ENCODE data around the gene USP9X. TPM values are rescaled to one million over a fixed set of nuclear protein-coding genes. Genes with fewer than 3 reads are reported as not detected.
"Not testable (repeated sequence)": the region's sequence is repeated elsewhere in the genome, so short reads cannot be mapped to it uniquely, and the experiment has no call there.

Gene USP9X
- total and polyA plus RNA-seq, 2 experiments from 2014 or later = 62.2 to 329 TPM

DNA sequence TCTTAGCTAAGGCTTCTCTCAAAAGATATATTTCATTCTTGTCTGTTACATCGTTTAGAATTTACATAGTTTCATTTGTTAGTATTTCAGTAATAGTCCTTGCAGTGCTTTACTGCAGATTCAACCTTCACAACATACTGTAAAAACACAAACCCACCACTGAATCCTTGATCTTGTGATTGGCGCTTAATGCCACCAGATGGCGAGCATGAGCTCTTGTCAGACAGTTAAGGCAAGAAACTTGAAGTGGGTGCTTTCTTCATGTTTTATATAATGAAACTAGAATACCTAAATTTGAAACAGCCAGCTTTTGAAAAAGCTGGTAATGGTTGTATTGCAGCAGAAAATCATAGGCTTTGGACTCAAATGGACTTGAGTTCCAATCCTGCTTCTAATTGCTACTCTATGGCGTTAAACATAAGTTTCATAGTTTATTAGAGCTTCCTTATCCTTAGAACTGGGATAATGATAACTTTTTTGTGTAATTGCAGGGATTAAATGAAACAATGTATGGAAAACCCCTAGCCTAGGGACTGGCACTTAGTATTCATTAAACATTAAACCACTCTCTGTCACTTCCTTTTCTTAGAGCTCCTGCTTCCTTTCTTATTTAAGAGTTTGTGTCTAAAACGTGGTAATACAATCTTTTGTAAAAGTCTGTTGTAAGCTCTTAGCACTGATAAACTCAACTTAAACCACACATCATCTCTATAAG lies 95.1 kb downstream of the USP9X start:
- Mint-ChIP-seq H3K27me3 (ENCODE audit: insufficient read depth, low read depth, poor library complexity) (peaks cover 3% of the 10 kb centered on the region), H3K4me1 (peaks cover 32% of the 10 kb centered on the region), H3K36me3 (ENCODE audit: low read depth) (peaks cover 56% of the 10 kb centered on the region), H3K4me3 (no peak overlapping the region), H3K27ac (no peak overlapping the region), H3K9me3 (no peaks in the 10 kb centered on the region)
- H4K20me1 ChIP-seq (replicated peaks; ENCODE audit: insufficient read depth) = peaks cover 16% of the 10 kb centered on the region; the same call in 1 of the 2 replicates
- H3K4me2 ChIP-seq = no peak overlapping the region
- TF ChIP-seq, protein P1, sequence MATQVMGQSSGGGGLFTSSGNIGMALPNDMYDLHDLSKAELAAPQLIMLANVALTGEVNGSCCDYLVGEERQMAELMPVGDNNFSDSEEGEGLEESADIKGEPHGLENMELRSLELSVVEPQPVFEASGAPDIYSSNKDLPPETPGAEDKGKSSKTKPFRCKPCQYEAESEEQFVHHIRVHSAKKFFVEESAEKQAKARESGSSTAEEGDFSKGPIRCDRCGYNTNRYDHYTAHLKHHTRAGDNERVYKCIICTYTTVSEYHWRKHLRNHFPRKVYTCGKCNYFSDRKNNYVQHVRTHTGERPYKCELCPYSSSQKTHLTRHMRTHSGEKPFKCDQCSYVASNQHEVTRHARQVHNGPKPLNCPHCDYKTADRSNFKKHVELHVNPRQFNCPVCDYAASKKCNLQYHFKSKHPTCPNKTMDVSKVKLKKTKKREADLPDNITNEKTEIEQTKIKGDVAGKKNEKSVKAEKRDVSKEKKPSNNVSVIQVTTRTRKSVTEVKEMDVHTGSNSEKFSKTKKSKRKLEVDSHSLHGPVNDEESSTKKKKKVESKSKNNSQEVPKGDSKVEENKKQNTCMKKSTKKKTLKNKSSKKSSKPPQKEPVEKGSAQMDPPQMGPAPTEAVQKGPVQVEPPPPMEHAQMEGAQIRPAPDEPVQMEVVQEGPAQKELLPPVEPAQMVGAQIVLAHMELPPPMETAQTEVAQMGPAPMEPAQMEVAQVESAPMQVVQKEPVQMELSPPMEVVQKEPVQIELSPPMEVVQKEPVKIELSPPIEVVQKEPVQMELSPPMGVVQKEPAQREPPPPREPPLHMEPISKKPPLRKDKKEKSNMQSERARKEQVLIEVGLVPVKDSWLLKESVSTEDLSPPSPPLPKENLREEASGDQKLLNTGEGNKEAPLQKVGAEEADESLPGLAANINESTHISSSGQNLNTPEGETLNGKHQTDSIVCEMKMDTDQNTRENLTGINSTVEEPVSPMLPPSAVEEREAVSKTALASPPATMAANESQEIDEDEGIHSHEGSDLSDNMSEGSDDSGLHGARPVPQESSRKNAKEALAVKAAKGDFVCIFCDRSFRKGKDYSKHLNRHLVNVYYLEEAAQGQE (IDR thresholded peaks at IDR 0.05; ENCODE audit: unreplicated experiment) = no peak
- TF ChIP-seq, protein P2, sequence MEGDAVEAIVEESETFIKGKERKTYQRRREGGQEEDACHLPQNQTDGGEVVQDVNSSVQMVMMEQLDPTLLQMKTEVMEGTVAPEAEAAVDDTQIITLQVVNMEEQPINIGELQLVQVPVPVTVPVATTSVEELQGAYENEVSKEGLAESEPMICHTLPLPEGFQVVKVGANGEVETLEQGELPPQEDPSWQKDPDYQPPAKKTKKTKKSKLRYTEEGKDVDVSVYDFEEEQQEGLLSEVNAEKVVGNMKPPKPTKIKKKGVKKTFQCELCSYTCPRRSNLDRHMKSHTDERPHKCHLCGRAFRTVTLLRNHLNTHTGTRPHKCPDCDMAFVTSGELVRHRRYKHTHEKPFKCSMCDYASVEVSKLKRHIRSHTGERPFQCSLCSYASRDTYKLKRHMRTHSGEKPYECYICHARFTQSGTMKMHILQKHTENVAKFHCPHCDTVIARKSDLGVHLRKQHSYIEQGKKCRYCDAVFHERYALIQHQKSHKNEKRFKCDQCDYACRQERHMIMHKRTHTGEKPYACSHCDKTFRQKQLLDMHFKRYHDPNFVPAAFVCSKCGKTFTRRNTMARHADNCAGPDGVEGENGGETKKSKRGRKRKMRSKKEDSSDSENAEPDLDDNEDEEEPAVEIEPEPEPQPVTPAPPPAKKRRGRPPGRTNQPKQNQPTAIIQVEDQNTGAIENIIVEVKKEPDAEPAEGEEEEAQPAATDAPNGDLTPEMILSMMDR (conservative IDR thresholded peaks at IDR 0.05; ENCODE audit: low read depth in 2 of 2) = peak; percentile 62 to 68
- no peaks in the 10 kb centered on the region for H3K27me3 ChIP-seq (ENCODE audit: insufficient read depth)
- H3K4me3 ChIP-seq = no peak overlapping the region
- H3K36me3 ChIP-seq (ENCODE audit: insufficient read depth) = peaks cover 31% of the 10 kb centered on the region
- H2AFZ ChIP-seq = no peak overlapping the region
- DNase-seq (ENCODE audit: low spot score) (peak; percentile 58), ATAC-seq (peak; percentile 33)
- H3F3A ChIP-seq (replicated peaks; ENCODE audit: low read depth) = no peaks in the 10 kb centered on the region
- H3K4me1 ChIP-seq (ENCODE audit: insufficient read depth) = peaks cover 8% of the 10 kb centered on the region; the same call in 1 of the 2 replicates
- H3K9me2 ChIP-seq (ENCODE audit: insufficient read depth) = no peaks in the 10 kb centered on the region
- no peak overlapping the region for H3K27ac ChIP-seq (ENCODE audit: low read depth)
- peaks cover 63% of the 10 kb centered on the region for H3K79me2 ChIP-seq (replicated peaks; ENCODE audit: insufficient read depth)

DNA sequence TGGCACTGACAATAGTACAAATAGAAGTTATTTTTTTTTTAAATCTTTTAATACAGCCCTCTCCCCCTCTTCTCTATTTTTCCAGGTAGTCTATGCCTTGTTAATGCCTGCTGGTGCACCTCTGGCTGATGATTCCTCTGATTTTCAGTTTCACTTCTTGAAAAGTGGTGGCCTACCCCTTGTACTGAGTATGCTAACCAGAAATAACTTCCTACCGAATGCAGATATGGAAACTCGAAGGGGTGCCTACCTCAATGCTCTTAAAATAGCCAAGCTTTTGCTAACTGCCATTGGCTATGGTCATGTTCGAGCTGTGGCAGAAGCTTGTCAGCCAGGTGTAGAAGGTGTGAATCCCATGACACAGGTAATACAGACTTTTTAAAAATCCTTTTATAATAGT lies 99.1 kb downstream of the USP9X start:
- peaks cover 81% of the 10 kb centered on the region for H3K36me3 Mint-ChIP-seq (ENCODE audit: low read depth)
- H3K27me3 Mint-ChIP-seq (ENCODE audit: insufficient read depth, low read depth, poor library complexity) = no peaks in the 10 kb centered on the region
- no peaks in the 10 kb centered on the region for H3K9me2 ChIP-seq (ENCODE audit: insufficient read depth)
- no peak for TF ChIP-seq STAT1 (IDR thresholded peaks at IDR 0.05; ENCODE audit: unreplicated experiment)
- TF ChIP-seq, protein P2 (conservative IDR thresholded peaks at IDR 0.05; ENCODE audit: low read depth in 2 of 2) = no peak
- no peaks in the 10 kb centered on the region for H3K27me3 ChIP-seq (ENCODE audit: insufficient read depth)
- H3F3A ChIP-seq (replicated peaks; ENCODE audit: low read depth) = 0 out of 2 replicates have a peak, but pooled peaks cover 8% of the 10 kb centered on the region
- H3K79me2 ChIP-seq (replicated peaks; ENCODE audit: insufficient read depth) = peaks cover 46% of the 10 kb centered on the region
- H3K9me3 Mint-ChIP-seq = no peaks in the 10 kb centered on the region; the same call in 2 of the 3 replicates
- H3K4me1 ChIP-seq (ENCODE audit: insufficient read depth) = no peaks in the 10 kb centered on the region
- DNase-seq (ENCODE audit: low spot score) (no peak), ATAC-seq (no peak)
- H3K4me1 Mint-ChIP-seq = peaks cover 9% of the 10 kb centered on the region; the same call in 2 of the 3 replicates
- no peak overlapping the region for H3K27ac ChIP-seq (ENCODE audit: low read depth)
- peaks cover 15% of the 10 kb centered on the region; the same call in 1 of the 2 replicates for H4K20me1 ChIP-seq (replicated peaks; ENCODE audit: insufficient read depth)
- peaks cover 48% of the 10 kb centered on the region for H3K36me3 ChIP-seq (ENCODE audit: insufficient read depth)
- H2AFZ ChIP-seq = no peak overlapping the region
- no peak overlapping the region for H3K4me2 ChIP-seq
- no peak overlapping the region for H3K4me3 Mint-ChIP-seq
- no peak overlapping the region; the same call in 1 of the 2 replicates for H3K27ac Mint-ChIP-seq
- H3K4me3 ChIP-seq = no peak overlapping the region

DNA sequence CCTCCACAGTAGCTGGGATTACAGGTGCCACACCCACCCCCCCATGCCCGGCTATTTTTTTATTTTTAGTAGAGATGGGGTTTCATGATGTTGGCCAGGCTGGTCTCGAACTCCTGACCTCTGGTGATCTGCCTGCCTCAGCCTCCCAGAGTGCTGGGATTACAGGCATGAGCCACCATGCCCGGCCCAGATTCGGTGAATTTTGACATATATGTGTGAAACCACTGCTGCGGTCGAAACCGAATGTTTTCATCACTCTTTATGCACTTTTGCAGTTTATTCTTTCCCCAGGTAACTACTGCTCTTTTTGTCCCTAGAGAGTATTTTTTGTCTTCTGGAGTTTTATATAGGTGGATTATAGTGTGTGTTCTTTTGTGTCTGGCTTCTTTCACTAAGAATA lies 101.7 kb downstream of the USP9X start:
- peaks cover 39% of the 10 kb centered on the region for H3K79me2 ChIP-seq (replicated peaks; ENCODE audit: insufficient read depth)
- not testable (repeated sequence) for DNase-seq (ENCODE audit: low spot score); ATAC-seq; H3K4me3 Mint-ChIP-seq; H3K4me2 ChIP-seq; H3K4me3 ChIP-seq; H3F3A ChIP-seq (replicated peaks; ENCODE audit: low read depth); H3K4me1 Mint-ChIP-seq; H3K9me3 Mint-ChIP-seq; H3K27ac ChIP-seq (ENCODE audit: low read depth); H3K4me1 ChIP-seq (ENCODE audit: insufficient read depth); H4K20me1 ChIP-seq (replicated peaks; ENCODE audit: insufficient read depth); H2AFZ ChIP-seq; H3K27ac Mint-ChIP-seq; H3K27me3 Mint-ChIP-seq (ENCODE audit: insufficient read depth, low read depth, poor library complexity); H3K27me3 ChIP-seq (ENCODE audit: insufficient read depth); H3K9me2 ChIP-seq (ENCODE audit: insufficient read depth)
- H3K36me3 ChIP-seq (ENCODE audit: insufficient read depth) = peaks cover 65% of the 10 kb centered on the region
- H3K36me3 Mint-ChIP-seq (ENCODE audit: low read depth) = peaks cover 87% of the 10 kb centered on the region
